DMS79 (cell line): ENCODE results near the gene GFI1.
"Not testable (repeated sequence)": the region's sequence is repeated elsewhere in the genome, so short reads cannot be mapped to it uniquely, and the experiment has no call there.

ENCODE experiments used
- DNase-seq: peaks from one replicate; lab custom pipeline; 2025; lab: John Stamatoyannopoulos, UW

GFI1 gene

GRCh38 chr1:92486251-92487077 lies at the start of gene GFI1:
GFI1 (minus strand) TSS chr1:92486925; CDS start chr1:92483487, 3,438 bp downstream.
- no peak for DNase-seq

GRCh38 chr1:92532371-92532770 lies 45.6 kb upstream of the GFI1 start:
- not testable (repeated sequence) for DNase-seq

GRCh38 chr1:92531939-92532338 lies 45.2 kb upstream of the GFI1 start:
- not testable (repeated sequence) for DNase-seq

GRCh38 chr1:92527670-92528069 lies 40.9 kb upstream of the GFI1 start:
- DNase-seq, result no peak

GRCh38 chr1:92524944-92525590 lies 38.3 kb upstream of the GFI1 start:
- DNase-seq, result not testable (repeated sequence)

- no peak for DNase-seq
These were observed 32.3 kb upstream of the GFI1 start for GRCh38 chr1:92519043-92519442.

GRCh38 chr1:92516574-92516973 lies 29.8 kb upstream of the GFI1 start:
- no peak for DNase-seq

GRCh38 chr1:92515796-92516201 lies 29.1 kb upstream of the GFI1 start:
- no peak for DNase-seq

GRCh38 chr1:92511541-92511940 lies 24.8 kb upstream of the GFI1 start:
- no peak for DNase-seq

GRCh38 chr1:92509619-92510018 lies 22.9 kb upstream of the GFI1 start:
- DNase-seq, result no peak

- DNase-seq, result no peak
These were observed 18.4 kb upstream of the GFI1 start for GRCh38 chr1:92505015-92505692.

- DNase-seq, result no peak
These were observed 17.7 kb upstream of the GFI1 start for GRCh38 chr1:92504291-92505014.

GRCh38 chr1:92503926-92504285 lies 17.2 kb upstream of the GFI1 start:
- no peak for DNase-seq

GRCh38 chr1:92503043-92503925 lies 16.6 kb upstream of the GFI1 start:
- no peak for DNase-seq

GRCh38 chr1:92502247-92502646 lies 15.5 kb upstream of the GFI1 start:
- DNase-seq, result no peak

- DNase-seq, result no peak
These were observed 13.8 kb upstream of the GFI1 start for GRCh38 chr1:92500552-92500951.

GRCh38 chr1:92495392-92496063 lies 8.8 kb upstream of the GFI1 start:
- no peak for DNase-seq

GRCh38 chr1:92494485-92495141 lies 7.9 kb upstream of the GFI1 start:
- no peak for DNase-seq

GRCh38 chr1:92493139-92493538 lies 6.4 kb upstream of the GFI1 start:
- no peak for DNase-seq

GRCh38 chr1:92488832-92489231 lies 2.1 kb upstream of the GFI1 start:
- no peak for DNase-seq
